H1 (cell line): ENCODE data around the gene PTPRD.

Experiments used
- CTCF ChIP-seq, 3 experiments: IDR thresholded peaks; 1 replicate in 2 of 3; 2 replicates in 1 of 3; pipeline versions ENCODE4 v1.5.1 to v1.6.1; 2011; ENCODE audit warnings: low read length in 3 of 3, mild to moderate bottlenecking in 3 of 3, inconsistent platforms in 2 of 3, low read depth in 1 of 3, moderate library complexity in 1 of 3; ENCODE audit not compliant: insufficient read depth in 1 of 3; ENCODE audit errors: control extremely low read depth in 1 of 3
- EP300 ChIP-seq, 2 experiments: IDR thresholded peaks; 1 replicate in 1 of 2; 2 replicates in 1 of 2; pipeline ENCODE4 v1.6.1; 2011 to 2012; ENCODE audit warnings: low read depth in 2 of 2, low read length in 2 of 2, mild to moderate bottlenecking in 2 of 2, borderline replicate concordance in 1 of 2, inconsistent platforms in 1 of 2, moderate library complexity in 1 of 2
- POLR2A ChIP-seq, 2 experiments: IDR thresholded peaks; 1 replicate in 1 of 2; 2 replicates in 1 of 2; pipeline ENCODE4 v1.6.1; 2011; ENCODE audit warnings: low read depth in 2 of 2, low read length in 2 of 2, mild to moderate bottlenecking in 2 of 2; ENCODE audit errors: control extremely low read depth in 1 of 2
- POLR2AphosphoS5 ChIP-seq: IDR thresholded peaks from 2 replicates; pipeline ENCODE4 v1.6.1; 2011; ENCODE audit warnings: low read depth, low read length
- RFX5 ChIP-seq: IDR thresholded peaks from 2 replicates; pipeline ENCODE4 v1.6.1; 2011; ENCODE audit warnings: low read depth, low read length, improper control_type of control experiment, borderline replicate concordance
- RNF2 ChIP-seq: fragments of 200-900, 300-1000 bp; sonication (generic); IDR thresholded peaks from 2 replicates; pipeline ENCODE4 v1.7.1; 2016; ENCODE audit warnings: borderline replicate concordance, low read depth, mild to moderate bottlenecking, antibody characterized with exemption, low read length; ENCODE audit not compliant: poor library complexity, severe bottlenecking; ENCODE audit errors: missing control alignments

GRCh38 chr9:9631284-9631683 is 981.5 kb downstream of the PTPRD start:
- TF ChIP-seq CTCF (IDR thresholded peaks at IDR 0.05; ENCODE audit: control extremely low read depth in 1 of 3, insufficient read depth in 1 of 3, low read depth in 1 of 3, low read length in 3 of 3) (no peak), EP300 (IDR thresholded peaks at IDR 0.05; ENCODE audit: borderline replicate concordance in 1 of 2, low read depth in 2 of 2, low read length in 2 of 2) (no peak), POLR2AphosphoS5 (no peak), RNF2 (no peak), POLR2A (IDR thresholded peaks at IDR 0.05; ENCODE audit: control extremely low read depth in 1 of 2, low read depth in 2 of 2, low read length in 2 of 2) (no peak), RFX5 (no peak)
